HG03196 (cell line): ENCODE measurements around the gene MSI2.

ENCODE experiments used
- ATAC-seq: cut with Tn5 transposase; IDR thresholded peaks from one replicate; pipeline ENCODE4 v1.9.1; 2021; ENCODE audit not compliant: unreplicated experiment

Gene MSI2

GRCh38 chr17:57363998-57364643, 107.8 kb downstream of the MSI2 start:
- ATAC-seq: no peak

GRCh38 chr17:57365420-57365819, 109.1 kb downstream of the MSI2 start:
- no peak for ATAC-seq

GRCh38 chr17:57366177-57366557, 109.8 kb downstream of the MSI2 start:
- no peak for ATAC-seq

GRCh38 chr17:57366558-57367351, 110.4 kb downstream of the MSI2 start:
- ATAC-seq: no peak

GRCh38 chr17:57368637-57369336, 112.5 kb downstream of the MSI2 start:
- peak; percentile 46 for ATAC-seq

- no peak for ATAC-seq
Measured at GRCh38 chr17:57369509-57369945, 113.2 kb downstream of the MSI2 start.

GRCh38 chr17:57370037-57370581, 113.8 kb downstream of the MSI2 start:
- peak; percentile 49 for ATAC-seq

- ATAC-seq: no peak
Measured at GRCh38 chr17:57370619-57371018, 114.3 kb downstream of the MSI2 start.

- no peak for ATAC-seq
Measured at GRCh38 chr17:57372156-57372555, 115.8 kb downstream of the MSI2 start.

- no peak for ATAC-seq
Measured at GRCh38 chr17:57373048-57373447, 116.7 kb downstream of the MSI2 start.

- no peak for ATAC-seq
Measured at GRCh38 chr17:57373756-57374155, 117.4 kb downstream of the MSI2 start.

GRCh38 chr17:57375040-57375769, 118.9 kb downstream of the MSI2 start:
- no peak for ATAC-seq

GRCh38 chr17:57375770-57376225, 119.5 kb downstream of the MSI2 start:
- no peak for ATAC-seq

GRCh38 chr17:57377094-57377493, 120.8 kb downstream of the MSI2 start:
- ATAC-seq: no peak

GRCh38 chr17:57379237-57379894, 123.0 kb downstream of the MSI2 start:
- no peak for ATAC-seq

GRCh38 chr17:57379895-57380434, 123.6 kb downstream of the MSI2 start:
- no peak for ATAC-seq

GRCh38 chr17:57381498-57381897, 125.2 kb downstream of the MSI2 start:
- no peak for ATAC-seq

GRCh38 chr17:57384219-57384618, 127.9 kb downstream of the MSI2 start:
- ATAC-seq: no peak

- ATAC-seq: no peak
Measured at GRCh38 chr17:57385975-57386374, 129.7 kb downstream of the MSI2 start.

GRCh38 chr17:57387575-57387974, 131.3 kb downstream of the MSI2 start:
- ATAC-seq: no peak
